Left hindlimb (tissue), 1 donor: ENCODE data around the gene PCMT1.
"Not testable (repeated sequence)": the region's sequence is repeated elsewhere in the genome, so short reads cannot be mapped to it uniquely, and the experiment has no call there.

Experiments used
- DNase-seq: peaks from one replicate; pipeline ENCODE4 v3.0.0-alpha.2; 2018

The PCMT1 gene

GRCh38 chr6:149751239-149751638 is 1.7 kb downstream of the PCMT1 start:
- no peak for DNase-seq

GRCh38 chr6:149751920-149752319 is 2.4 kb downstream of the PCMT1 start:
- DNase-seq = not testable (repeated sequence)

GRCh38 chr6:149752600-149753373 is 3.2 kb downstream of the PCMT1 start:
- no peak for DNase-seq

GRCh38 chr6:149753374-149753637 is 3.8 kb downstream of the PCMT1 start:
- not testable (repeated sequence) for DNase-seq

GRCh38 chr6:149754548-149754947 is 5.0 kb downstream of the PCMT1 start:
- DNase-seq = no peak

- DNase-seq = no peak
These were observed 6.0 kb downstream of the PCMT1 start for GRCh38 chr6:149755300-149756260.

GRCh38 chr6:149756261-149756636 is 6.7 kb downstream of the PCMT1 start:
- no peak for DNase-seq

GRCh38 chr6:149761438-149761837 is 11.9 kb downstream of the PCMT1 start:
- DNase-seq = no peak

- no peak for DNase-seq
These were observed 14.3 kb downstream of the PCMT1 start for GRCh38 chr6:149763866-149764265.

GRCh38 chr6:149766156-149766769 is 16.7 kb downstream of the PCMT1 start:
- no peak for DNase-seq

- no peak for DNase-seq
These were observed 20.1 kb downstream of the PCMT1 start for GRCh38 chr6:149769676-149770075.

- DNase-seq = no peak
These were observed 21.6 kb downstream of the PCMT1 start for GRCh38 chr6:149771185-149771584.

GRCh38 chr6:149771925-149772324 is 22.4 kb downstream of the PCMT1 start:
- DNase-seq = no peak

- DNase-seq = no peak
These were observed 28.1 kb downstream of the PCMT1 start for GRCh38 chr6:149777624-149778023.

- DNase-seq = no peak
These were observed 30.1 kb downstream of the PCMT1 start for GRCh38 chr6:149779644-149779963.

- DNase-seq = no peak
These were observed 32.2 kb downstream of the PCMT1 start for GRCh38 chr6:149781715-149782114.

- no peak for DNase-seq
These were observed 32.8 kb downstream of the PCMT1 start for GRCh38 chr6:149782337-149782736.

- DNase-seq = no peak
These were observed 34.0 kb downstream of the PCMT1 start for GRCh38 chr6:149783551-149783950.

- DNase-seq = no peak
These were observed 56.6 kb downstream of the PCMT1 start for GRCh38 chr6:149806127-149806526.

GRCh38 chr6:149809798-149810197 is 60.3 kb downstream of the PCMT1 start:
- DNase-seq = no peak

- no peak for DNase-seq
These were observed 63.8 kb downstream of the PCMT1 start for GRCh38 chr6:149813351-149813750.

GRCh38 chr6:149815788-149816187 is 66.2 kb downstream of the PCMT1 start:
- DNase-seq = no peak

GRCh38 chr6:149820506-149820905 is 71.0 kb downstream of the PCMT1 start:
- DNase-seq = no peak

GRCh38 chr6:149821492-149821891 is 72.0 kb downstream of the PCMT1 start:
- no peak for DNase-seq
